ENCODE measurements around the gene MAP4K2.

DNA sequence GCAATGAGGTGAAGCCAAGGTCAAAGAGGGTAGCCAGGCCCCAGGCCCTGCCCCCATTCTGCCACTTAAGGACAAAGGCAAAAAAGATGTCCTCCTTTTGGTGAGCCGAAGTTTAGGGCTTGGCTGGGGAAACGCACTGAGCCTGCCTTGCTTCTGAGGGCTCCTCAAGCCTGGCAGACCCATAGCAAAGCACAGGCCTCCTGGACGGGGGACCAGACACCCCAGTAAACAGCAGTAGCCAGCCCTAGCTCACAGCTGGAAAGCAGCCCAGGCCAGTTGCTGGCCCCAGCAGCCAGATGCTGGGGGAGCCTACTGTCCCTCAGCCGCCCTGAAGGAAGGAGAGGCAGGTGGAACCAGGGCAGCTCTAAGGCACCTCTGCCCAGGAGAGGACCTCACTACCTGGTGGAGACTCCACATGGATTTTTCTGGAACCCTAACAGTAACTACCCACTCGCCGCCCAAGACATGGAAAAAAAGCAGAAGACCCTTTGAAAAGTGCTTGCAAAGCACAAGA, 39.4 kb downstream of the MAP4K2 start:
- TF ChIP-seq, protein P1, sequence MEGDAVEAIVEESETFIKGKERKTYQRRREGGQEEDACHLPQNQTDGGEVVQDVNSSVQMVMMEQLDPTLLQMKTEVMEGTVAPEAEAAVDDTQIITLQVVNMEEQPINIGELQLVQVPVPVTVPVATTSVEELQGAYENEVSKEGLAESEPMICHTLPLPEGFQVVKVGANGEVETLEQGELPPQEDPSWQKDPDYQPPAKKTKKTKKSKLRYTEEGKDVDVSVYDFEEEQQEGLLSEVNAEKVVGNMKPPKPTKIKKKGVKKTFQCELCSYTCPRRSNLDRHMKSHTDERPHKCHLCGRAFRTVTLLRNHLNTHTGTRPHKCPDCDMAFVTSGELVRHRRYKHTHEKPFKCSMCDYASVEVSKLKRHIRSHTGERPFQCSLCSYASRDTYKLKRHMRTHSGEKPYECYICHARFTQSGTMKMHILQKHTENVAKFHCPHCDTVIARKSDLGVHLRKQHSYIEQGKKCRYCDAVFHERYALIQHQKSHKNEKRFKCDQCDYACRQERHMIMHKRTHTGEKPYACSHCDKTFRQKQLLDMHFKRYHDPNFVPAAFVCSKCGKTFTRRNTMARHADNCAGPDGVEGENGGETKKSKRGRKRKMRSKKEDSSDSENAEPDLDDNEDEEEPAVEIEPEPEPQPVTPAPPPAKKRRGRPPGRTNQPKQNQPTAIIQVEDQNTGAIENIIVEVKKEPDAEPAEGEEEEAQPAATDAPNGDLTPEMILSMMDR (IDR thresholded peaks at IDR 0.05; ENCODE audit: low read length), result no peak
- no peak for TF ChIP-seq EZH2phosphoT487 (IDR thresholded peaks at IDR 0.05; ENCODE audit: low read length)

Data from MM.1S (cell line).